Inflammatory macrophage treated with lipopolysaccharide for 1 hour (primary cell): ENCODE data around the gene KATNA1.
"Not testable (repeated sequence)": the region's sequence is repeated elsewhere in the genome, so short reads cannot be mapped to it uniquely, and the experiment has no call there.

Source experiments
- DNase-seq, 2 donors: peaks; one replicate each; pipeline ENCODE4 v3.0.0-alpha.2; 2020 to 2022

The KATNA1 gene

DNA sequence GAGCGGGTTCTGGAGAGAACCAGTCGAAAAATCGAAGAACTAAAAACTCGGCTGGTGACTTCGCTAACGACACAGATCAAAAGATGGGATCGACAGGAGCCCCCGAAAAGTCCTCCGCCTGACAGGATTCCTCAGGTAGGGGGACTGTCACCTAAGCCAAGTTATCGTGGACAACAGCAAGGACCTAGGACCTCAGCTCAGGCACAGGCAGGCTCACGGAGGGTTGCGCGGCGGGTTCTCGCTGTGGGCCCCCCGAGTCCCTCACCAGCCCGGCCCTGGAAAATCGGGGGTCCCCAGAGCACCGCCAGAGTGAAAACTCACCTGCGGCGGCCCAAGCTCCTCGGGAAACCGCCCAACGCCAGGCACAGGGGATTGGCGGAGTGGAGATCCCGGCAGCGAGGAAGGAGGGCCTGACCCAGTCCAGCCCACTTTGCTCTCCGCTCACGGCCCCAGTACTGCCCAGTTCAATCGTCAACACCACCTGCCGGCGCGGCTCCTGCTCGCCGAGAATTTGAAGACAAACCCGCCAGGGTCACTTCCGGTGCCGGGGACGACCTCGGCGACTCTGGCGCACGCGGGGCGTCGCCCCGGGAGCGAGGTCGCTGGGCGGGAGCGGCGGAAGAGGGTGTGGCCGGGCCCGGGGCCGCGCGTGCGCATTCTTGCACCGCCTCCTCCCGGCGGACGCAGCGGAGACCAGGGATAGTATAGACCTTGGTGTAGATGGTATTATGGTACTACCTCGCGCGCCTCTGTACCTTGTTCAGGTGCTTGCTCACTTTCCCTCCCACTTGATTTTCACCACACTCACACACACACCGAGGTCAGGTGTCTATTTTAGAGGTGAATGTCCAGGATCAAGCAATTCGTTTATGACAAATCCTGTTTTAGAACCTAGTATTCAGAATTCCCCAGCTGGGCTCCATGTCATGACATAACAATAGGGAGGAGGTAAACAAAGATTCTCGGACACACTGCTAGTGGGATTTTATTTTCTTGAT, at the start of gene KATNA1:
TSS of gene KATNA1 (minus strand) at position 567 of the 998 bp plus-strand sequence. CDS start 10,167 bp downstream, outside the sequence.
- DNase-seq, result peak; percentile 84 to 90

DNA sequence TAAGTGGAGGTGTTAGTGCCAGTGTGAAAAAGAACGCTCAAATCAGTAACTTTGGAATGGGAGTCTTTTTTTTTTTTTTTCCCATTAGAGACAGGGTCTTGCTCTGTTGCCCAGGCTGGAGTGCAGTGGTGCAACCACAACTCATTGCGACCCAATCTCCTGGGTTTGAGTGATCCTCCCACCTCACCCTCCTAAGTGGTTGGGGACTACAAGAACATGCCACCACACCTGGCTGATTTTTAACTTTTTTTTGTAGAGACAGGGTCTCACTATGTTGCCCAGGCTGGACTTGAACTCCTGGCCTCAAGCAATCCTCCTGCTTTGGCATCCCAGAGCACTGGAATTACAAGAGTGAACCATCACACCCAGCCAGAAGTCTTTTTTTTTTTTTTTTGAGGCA, 49.7 kb upstream of the KATNA1 start:
- DNase-seq, result no peak

DNA sequence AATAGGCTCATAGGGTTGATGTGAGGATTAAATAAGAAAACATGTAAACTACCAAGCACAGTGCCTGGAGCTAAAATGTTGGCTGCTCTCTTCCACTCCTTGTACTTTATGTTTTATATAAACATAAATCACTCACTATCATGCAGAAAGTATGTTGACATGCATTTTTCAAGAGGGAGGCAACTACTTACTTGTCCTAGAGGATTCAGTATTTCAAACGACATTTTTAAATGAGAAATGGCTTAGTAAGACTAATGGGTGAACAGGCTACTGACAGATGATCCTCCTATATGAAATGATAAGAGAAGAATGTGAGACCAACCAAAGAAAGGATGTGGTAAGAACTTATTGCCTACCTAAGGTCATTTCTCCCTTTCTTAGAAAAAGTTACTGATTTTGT, 48.4 kb upstream of the KATNA1 start:
- DNase-seq, result no peak

DNA sequence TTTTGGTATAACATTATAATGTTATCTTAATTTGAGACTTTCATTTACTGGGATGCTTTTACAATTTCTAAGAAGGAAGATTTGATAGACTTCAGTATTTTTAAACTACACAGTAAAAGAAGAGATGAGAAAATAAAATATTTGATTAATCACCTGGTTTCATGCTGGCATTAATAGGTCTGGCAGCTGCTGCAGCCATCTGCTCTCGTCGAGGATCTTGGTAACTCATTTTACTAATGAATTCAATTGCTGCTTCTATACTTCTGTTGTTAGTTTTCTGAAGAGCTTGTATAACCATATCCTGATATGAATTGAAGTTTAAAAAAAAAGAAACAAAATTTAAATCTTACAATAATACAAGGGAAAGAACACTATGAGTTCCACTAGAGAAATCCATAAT, 46.4 kb upstream of the KATNA1 start:
- no peak for DNase-seq

DNA sequence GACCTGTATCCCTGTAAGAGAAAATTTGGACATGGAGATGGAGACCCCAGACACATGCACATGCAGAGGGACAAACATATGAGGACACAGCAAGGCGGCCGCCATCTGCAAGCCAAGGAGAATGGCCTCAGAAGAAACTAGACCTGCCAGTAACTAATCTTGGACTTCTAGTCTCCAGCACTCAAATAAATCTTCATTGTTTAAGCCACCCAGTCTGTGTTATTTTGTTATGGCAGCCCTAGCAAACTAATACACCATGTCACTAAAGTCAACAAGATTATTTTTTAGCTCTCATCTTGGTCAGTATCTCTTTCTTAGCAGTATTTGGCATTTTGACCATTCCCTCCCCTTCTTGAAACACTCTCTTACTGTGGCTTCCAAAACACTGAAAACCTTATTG, 42.7 kb upstream of the KATNA1 start:
- no peak for DNase-seq

DNA sequence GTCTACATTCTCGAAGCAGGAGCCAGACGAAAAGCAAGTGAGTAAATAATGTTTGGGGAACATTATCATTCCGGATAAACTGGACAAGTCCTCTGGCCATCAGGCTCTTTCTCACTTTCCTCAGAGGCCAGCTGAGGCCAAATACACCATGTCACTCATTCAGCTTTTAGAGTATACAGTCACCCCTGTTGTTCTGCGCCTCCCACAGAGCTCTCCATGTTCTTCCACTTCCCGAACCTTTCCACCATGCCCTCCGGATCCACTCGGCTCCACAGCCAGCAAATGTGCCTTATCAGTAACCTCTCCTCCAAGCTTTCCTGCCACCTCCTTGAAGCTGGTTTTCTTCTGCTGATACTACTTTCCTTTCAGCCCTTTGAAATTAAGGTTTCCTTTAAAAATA, 37.7 kb upstream of the KATNA1 start:
- no peak for DNase-seq

DNA sequence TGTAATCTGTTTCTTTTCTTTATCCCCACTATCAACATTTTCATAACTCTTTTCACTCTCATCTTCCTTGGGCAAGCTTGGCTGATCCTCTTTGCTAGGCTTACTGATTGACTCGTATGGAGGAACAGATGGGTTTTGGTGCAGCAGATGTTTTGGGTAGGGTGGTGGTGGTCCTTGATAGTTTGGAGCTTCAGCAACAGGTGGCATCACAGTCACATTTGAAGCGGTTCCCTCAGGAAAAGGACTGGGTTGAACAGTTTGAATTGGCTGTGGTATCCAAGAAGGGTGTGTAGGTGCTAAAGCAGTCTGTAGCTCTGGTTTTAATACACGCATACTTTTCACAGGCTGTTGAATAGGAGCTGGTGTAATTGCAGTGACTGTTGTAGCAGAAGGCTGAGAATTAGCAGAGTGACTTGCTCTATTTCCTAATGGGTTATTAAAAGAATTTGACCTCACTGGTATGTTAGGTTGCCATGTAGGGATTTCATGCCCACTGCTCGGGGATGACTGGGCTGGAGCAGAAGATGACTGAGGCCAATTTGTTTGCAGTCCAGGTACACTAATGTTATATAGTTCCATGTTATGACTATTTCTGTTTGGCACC, 34.8 kb upstream of the KATNA1 start:
- DNase-seq, result no peak

DNA sequence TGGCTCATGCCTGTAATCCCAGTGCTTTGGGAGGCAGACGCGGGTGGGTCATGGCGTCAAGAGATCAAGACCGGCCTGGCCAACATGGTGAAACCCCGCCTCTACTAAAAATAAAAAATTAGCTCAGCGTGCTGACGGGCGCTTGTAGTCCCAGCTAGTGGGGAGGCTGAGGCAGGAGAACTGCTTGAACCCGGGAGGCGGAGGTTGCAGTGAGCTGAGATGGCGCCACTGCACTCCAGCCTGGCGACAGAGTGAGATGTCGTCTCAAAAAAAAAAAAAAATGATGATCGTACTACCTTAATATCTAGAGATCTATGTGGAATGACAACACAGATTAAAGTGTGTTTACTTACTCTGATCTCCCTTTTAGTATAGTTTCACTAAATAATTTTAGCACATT, 33.3 kb upstream of the KATNA1 start:
- DNase-seq, result not testable (repeated sequence)

DNA sequence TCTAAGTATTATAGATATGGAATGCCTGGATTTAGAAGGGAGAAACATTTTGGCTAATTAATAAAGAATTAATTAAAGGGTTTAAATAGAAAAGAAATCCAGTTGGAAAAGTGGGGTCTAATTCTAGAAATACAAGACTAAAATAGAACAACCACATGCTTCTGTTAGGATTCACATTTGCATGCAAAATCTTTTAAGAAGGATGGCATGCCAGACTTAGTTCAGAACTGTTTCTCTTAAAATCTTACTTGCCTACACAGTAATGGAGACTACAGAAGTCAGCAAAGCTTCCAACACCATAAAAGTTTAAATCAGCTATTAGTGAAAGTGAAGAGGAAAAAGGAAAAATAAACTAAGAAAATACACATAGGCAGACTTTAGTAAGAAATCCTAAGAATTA, 32.7 kb upstream of the KATNA1 start:
- DNase-seq, result no peak

DNA sequence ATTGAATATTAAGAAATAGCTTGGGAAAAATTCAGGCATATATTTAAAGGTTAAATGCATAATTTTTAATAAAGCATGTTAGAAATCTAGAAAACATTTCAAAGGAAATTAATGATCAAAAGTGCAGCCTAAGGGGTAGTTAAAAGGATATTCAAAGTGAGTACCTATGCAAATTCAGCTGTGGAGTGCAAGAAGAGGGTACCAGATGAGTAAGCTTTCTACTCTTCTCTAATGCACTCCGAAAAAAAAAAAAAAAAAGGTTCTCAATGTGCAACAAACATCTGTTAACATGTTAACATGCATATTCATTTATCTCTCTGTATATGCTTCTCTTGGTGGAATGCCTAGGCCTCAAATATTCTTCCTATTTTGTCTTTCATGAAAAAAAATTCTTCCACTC, 32.0 kb upstream of the KATNA1 start:
- no peak for DNase-seq

DNA sequence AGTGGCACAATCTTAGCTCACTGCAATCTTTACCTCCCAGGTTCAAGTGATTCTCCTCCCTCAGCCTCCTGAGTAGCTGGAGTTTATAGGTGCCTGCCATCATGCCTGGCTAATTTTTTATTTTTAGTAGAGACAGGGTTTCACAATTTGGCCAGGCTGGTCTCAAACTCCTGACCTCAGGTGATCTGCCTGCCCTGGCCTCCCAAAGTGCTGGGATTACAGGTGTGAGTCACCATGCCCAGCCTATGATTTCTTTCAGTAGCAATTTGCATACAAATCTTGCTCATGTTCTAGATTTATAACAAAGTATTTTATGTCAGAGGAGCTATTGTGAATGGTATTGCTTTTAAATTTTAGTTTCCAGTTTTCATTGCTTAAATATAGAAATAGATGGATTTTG, 23.8 kb upstream of the KATNA1 start:
- DNase-seq, result not testable (repeated sequence)

DNA sequence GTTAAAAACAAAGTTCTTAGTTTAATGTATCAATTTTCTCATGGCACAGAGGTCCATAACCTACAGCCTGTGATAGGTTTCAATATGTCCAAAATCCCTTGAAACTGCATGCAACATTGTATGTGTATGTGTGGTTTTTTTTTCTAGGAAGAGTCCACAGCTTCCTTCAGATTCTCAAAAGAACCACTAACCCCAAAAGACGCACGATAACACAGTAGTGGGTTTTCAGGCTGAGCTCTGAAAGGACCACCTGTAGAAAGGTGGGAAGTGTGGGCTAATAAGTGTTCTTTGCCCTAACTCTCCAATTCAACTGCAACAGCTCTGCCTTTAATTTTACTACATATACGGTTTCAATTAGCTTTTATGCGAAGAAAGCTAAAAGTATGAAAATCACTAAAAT, 11.5 kb upstream of the KATNA1 start:
- DNase-seq, result no peak

DNA sequence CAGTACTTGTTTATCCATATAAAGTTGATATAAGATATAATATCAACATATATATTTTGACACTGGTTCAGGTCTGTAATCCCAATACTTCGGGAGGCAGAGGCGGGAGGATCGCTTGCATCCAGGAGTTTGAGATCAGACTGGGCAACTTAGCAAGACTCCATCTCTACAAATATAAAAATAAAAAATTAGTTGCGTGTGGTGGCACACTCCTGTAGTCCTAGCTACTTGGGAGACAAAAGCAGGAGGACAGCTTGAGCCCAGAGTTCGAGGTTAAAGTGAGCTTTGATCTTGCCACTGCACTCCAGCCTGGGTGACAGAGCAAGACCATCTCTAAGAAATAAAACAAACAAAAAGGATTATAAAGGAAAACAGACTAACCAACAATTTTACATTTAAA, 8.9 kb upstream of the KATNA1 start:
- DNase-seq, result no peak

DNA sequence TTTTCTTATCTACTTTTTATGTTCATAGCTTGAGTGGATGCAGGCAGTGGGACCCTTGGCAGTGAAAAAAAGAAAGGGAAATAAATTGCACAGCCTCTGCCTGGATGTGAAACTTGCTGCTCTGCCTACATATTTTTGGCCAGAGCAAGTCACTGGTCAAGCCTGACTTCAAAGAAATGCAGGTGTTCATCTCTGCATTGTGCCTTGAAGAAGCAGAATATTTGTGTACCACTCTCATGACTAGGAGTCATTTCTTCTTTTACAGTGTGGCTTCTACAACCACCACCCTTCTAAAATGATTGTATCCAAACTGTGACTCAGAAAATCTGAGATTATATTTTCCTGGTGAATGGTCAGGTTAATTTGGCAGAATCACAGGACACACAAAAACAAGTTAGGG, 2.5 kb upstream of the KATNA1 start:
- no peak for DNase-seq

DNA sequence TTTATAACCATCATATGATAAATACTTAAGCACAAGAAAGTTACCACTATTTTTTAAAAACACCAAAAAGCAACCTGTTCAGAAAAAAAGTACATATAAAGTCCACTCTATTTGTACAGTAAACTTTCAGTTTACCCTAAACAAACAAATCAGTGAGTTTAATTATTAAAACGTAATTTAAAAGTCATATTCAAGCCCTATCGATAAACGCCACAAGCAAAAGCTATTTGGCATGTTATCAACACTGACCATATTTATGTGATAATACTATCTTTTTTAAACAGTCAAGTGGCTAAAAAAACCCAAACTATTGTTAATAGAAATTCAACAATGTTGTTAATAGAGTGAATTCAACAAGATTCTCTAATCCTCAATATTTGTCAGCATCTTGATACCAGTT, 1.9 kb downstream of the KATNA1 start:
- no peak for DNase-seq

DNA sequence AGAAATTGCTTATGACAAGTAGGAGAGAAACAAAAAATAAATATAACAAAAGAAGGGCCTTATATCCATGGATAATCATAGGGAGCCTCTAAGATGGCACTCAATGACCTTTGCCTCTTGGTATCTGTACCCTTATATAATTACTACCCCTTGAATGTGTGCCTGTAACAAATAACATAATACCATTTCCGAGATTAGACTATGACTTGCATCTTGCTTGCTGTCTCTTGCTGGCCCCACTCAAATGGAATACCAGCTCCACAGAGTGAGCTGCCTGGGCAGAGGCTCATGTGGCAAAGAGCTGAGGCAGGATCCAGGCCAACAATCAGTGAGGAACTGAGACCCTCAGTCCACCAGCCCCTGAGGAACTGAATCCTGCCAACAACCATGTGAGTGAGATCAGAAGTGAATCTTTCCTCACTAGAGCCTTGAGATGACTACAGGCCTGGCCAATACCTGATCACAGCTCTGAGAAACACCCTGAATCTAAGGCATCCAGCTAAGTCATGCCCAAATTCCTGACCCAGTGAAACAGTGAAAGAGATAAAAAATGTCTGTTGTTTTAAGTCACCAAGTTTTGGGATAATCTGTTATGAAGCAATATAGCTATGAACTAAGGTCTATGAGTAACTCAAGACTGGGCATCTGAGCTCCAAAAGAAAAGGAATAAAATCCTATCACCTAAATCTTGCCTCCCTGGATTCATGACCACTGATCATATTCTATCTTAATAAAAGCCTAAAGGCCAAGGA, 5.5 kb downstream of the KATNA1 start:
- DNase-seq, result no peak

DNA sequence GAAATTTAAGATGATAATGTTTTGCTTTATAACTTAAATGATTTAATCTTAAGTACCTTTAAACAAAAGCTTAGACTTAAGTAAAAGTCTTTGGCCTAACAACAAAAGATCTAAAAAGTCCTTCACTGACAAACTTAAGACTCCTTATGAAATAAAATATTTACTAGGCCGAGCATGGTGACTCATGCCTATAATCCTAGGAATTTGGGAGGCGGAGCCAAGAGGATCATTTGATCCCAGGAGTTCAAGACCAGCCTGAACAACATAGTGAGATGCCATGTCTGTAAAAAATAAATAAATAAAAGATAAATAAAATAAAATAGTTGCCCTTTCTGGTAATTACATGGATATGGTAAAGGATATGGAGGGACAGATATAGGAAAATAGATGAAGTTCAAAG, 12.4 kb downstream of the KATNA1 start:
- DNase-seq, result no peak

DNA sequence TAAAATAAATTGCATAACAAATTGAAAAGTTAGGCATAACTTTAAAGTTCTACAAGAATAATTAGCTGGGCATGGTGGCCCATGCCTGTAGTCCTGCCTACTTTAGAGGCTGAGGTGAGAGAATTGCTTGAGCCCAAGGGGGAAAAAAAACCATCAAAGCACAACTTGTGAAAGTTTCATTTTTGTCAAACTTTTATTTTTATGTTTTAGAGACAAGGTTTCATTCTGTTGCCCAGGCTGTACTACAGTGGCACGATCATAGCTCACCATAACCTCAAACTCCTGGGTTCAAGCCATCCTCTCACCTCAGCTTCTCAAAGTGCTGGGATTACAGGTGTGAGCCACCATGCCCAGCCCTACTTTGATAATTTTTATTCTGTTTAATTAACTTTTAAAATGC, 14.2 kb downstream of the KATNA1 start:
- no peak for DNase-seq

DNA sequence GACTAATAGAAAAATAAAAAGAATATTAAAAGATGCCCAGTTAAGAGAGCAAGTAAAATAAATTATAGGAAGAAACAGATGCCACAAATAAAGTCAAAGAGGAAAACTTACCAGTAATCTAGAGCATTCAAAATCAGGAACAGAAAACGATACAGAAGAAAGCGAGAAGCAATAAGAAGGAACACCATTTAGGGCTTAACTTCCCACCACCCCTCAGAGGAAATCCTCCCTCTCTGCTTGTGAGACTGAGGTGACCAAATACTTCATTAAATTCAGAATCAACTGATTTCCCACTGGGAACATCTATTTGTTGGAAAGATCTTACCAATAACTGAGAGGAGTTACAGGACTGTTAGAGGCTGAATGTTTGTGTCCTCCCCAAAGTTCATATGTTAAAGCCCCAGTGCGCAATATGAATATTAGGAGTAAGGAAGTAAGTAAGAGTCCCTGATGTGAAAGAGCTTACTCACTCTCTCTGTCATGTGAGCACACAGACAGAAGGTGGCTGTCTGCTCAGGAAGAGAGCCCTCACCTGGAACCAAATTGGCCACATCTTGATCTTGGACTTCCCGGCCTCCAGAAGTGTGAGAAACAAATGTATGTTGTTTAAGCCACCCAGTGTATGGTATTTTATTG, 19.5 kb downstream of the KATNA1 start:
- peak; percentile 42 to 51 for DNase-seq

DNA sequence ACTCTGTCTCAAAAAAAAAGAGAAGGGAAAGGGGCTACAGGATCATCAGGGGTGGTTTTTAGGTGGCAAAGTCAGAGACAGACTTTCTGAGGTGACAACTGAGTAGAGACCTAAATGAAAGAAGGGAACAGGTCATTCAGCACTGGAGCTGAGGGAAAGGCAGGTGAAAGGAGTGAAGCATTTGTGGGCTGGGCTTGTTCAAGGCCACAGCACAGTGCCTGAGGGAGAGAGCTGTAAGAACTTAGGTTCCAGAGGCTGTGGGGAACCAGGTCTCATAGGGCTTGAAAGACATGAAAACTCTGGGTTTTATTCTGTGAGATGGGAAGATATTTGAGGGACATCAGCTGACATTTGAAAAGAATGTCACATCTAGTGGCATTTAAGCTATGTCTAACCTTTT, 20.8 kb downstream of the KATNA1 start:
- DNase-seq, result no peak

DNA sequence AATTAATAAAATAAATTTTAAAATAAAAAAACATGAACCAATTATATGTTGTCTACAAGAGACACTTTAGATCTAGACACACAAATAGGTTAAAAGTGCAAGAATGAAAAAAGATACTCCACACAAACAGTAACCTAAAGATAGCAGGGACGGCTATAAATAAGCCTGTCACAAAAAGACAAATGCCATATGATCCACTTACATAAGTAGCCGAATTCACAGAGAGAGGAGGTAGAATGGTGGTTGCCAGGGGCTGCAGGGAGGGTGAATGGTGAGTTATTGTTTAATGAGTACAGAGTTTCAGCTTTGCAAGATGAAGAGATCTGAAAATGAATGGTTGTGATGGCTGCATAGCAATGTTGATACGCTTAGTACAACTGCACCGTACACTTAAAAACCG, 32.7 kb downstream of the KATNA1 start:
- DNase-seq, result no peak

DNA sequence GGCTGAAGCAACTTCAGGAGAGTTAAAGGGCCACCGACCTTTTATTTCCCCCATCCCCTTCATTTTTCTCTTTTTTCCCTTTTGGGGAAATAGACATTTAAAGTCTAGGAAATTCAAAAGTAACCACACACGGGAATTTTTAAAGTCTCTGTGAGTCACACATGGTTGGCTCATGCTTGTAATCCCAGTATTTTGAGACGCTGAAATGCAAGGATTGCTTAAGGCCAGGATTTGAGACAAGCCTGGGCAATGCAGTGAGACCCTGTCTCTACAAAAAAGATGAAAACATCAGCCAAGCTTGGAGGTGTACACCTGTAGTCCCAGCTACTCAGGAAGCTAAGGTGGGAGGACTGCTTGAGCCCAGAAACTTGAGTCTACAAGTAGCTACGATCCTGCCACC, 34.2 kb downstream of the KATNA1 start:
- DNase-seq, result peak; percentile 18 to 31

DNA sequence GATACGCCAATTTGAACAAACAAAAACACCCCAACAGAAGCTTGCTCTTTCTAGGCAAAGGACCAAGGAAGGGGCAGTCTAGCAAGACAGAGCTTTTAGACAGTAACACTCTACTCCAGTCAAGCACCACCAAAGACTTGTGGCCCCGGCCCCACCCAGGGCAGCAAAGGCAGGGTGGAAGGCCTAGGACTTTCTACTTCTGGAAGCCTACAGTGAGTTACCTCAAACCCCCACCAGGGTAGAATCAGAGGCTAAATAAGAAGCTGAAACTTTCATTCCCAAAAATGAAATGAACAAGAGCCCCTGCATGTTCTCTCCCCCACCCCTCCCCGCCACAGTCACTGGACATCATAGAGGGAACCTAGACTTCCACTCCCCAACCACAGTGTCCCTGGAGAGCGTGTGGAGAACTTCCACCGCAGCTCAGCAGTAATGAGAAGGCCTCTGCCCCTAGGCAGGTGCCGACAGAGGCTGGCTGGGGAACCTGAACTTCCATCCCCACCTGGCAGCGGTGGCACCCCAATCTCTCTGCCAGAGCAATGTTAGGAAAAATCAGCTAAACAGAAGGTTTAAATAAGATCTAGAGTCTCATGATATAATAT, 40.0 kb downstream of the KATNA1 start:
- no peak for DNase-seq
